G401 (cell line): ENCODE data around the gene SLIT3. TPM values are rescaled to one million over a fixed set of nuclear protein-coding genes. Genes with fewer than 3 reads are reported as not detected.
"Not testable (repeated sequence)": the region's sequence is repeated elsewhere in the genome, so short reads cannot be mapped to it uniquely, and the experiment has no call there.

ENCODE experiments used
- DNase-seq: peaks from one replicate; pipeline ENCODE4 v3.0.0-alpha.2; 2015; ENCODE audit warnings: low spot score
- in situ Hi-C: cut with HindIII; loops from 2 replicates; pipeline ENCODE4 v1.10.0; 2016; ENCODE audit warnings: low sequenced_read_pairs, mixed read lengths
- total RNA-seq: library from RNA; depleted of rRNA; stranded (reverse); fragments of >200 nt; shearing (Covaris generic); gene quantifications from 2 replicates; pipeline ENCODE4 v1.2.3, GENCODE V29; 2014

Gene SLIT3
- total RNA-seq, 1 experiment from 2014 or later = 0.03 TPM

DNA sequence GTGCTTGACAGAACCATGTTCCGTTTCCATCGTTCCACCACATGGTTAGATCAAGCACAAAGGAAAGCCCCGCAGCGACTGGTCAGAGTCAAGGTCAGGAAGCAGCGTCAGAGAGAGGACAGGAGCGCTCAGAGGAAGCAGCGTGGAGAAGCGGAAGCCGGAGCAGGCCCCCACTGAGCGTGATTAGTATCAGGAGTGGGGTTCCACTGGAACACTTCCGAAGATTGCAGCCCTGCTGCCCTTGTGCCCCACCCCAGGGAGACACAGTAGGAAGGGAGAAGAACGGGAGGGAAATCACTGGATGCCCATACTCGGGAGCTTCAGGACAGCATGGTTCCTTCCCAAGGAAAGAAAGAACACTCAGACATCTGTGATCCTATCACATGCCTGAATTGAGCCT, 532.8 kb downstream of the SLIT3 start:
- no peak for DNase-seq
- in situ Hi-C loops = no loop called here

DNA sequence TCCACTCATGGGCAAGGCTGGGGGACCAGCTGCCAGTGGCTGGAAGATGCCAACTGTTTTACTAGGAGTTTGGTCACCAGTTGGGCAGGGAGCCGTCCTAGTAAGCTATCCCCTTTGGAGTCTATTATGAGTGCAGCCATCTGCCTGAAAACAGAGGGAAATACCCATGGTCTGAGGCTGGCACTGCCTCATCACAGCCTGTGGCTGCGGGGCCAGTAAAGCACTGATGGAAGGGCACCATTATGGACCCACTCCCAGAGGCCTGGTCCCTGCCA, 534.6 kb downstream of the SLIT3 start:
- DNase-seq = peak; percentile 87
- in situ Hi-C loops = no loop called here

DNA sequence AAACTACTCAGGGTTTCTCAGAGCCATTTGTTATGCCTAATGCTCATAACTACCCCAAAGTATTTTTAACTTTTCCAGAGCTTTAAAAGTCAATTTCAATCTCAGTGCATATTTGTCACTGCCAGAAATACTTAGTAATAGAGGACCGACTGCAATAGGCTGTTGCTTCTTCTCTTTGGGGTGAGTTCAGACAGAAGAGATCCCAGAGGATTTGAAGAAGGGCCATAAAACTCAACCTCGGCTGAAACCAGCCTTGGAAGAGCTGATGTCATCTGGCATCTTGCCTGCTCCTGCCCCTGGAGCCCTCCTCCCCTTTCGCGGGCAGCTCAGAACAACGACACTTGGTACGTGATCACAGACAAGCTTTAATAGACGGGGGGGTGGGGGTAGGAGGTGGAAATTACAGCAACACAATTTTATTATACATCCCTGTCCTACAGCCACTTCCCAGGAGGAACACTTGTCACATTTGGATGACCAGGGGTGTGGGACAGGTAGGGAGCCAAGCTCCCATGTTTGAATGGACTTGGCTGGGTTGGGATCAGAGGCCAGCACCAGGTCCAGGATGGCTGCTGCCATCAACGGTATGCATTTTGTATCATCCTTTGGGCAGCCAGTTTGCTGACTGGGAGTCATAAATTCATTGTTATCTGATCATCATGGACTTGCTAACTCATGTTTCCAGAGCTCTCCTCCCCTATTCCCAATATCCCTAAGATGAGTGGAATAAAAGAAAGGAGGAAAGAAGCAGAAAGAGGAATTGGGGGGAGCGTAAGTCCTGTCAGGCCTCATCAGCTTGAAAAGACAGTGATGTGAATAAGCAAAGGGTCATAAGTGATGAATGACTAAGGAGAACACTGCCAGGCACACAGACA, 535.2 kb downstream of the SLIT3 start:
- DNase-seq = no peak
- in situ Hi-C loops = no loop called here

DNA sequence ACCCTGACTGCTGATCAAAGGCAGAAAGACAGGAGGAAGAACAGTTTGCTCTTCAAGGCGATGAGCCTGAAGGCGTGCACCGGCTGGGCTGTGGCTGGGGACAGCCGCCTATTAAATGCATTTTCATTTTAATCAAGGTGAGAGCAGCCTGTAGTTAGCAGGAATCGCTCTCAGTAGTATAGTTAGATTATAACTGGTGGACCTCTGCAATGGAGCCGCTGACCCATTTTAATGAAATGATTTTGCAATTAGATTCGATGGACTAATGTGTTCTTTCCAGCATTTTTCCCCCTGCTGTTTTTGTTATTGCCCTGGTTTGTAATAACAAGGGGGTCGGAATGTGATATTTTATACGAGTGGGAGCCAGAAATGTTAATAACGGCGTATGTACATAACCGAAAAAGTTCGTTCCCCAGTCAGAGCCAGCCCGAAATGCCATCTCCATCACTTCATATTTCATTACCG, 535.8 kb downstream of the SLIT3 start:
- in situ Hi-C loops = no loop called here
- DNase-seq = no peak

DNA sequence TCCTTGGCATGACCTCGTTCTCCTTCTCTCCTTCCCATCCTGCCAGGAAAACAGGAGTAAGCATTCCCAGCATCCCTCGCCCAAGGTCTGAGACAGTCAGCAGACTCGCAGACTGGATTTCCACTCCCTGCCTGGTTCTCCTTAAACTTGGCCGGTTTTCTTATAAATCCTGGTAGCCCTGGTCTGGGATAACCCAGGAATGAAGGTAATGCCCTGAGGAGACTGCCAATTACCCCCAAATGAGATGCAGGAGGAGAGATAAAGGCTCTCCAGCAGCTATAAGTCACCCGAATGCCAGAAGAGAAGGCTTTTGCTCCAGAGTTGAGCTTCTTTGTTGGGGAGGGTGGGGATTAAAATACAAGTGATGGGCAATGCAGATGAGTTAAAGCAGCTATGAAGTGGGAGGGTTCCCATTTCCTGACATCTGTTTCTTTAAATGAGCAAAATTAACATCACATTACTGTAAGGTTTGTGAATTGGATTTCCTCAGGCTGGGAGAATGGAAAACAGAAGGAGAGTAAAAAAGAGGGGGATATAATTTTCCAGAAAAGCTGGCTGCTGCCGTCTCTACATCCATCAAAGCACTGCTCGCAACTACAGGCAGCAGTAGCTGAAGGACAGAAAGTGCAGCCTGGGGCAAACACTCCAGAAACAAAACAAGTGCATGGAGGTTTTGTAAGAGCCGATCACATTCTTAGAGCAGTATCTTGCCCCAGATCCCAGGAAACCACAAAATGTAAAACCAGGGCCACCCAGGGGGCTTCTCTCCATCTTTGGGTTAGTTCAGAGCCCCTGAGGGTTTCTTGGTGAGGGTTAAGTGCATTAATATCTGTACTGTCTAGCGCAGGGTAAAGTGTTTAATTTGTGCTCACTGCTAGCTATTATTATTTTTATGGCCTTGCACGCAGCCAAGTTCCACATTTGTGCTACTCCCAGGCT, 544.2 kb downstream of the SLIT3 start:
- DNase-seq = peak; percentile 43
- in situ Hi-C loops = no loop called here

DNA sequence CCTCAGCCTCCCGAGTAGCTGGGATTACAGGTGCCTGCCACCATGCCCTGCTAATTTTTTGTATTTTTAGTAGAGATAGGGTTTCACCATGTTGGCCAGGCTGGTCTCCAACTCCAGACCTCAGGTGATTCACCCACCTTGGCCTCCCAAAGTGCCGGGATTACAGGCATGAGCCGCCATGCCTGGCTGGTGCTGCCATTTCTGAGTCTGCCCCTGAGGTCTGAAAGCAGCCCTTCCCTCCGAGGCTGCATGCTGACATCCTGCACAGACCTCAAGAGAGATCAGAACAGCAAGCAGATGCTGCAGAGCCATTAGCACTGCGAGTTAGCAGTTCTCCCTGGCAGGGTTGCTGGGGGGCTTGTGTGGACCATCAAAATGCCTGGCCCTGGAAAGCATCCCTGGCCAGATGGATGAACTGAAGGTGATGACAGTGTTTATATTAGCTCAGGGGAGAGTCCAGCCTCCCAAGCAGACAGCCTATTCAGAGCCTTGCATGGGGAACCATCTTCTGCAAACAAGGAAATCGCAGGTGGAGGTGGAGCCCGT, 545.3 kb downstream of the SLIT3 start:
- in situ Hi-C loops = no loop called here
- no peak for DNase-seq

DNA sequence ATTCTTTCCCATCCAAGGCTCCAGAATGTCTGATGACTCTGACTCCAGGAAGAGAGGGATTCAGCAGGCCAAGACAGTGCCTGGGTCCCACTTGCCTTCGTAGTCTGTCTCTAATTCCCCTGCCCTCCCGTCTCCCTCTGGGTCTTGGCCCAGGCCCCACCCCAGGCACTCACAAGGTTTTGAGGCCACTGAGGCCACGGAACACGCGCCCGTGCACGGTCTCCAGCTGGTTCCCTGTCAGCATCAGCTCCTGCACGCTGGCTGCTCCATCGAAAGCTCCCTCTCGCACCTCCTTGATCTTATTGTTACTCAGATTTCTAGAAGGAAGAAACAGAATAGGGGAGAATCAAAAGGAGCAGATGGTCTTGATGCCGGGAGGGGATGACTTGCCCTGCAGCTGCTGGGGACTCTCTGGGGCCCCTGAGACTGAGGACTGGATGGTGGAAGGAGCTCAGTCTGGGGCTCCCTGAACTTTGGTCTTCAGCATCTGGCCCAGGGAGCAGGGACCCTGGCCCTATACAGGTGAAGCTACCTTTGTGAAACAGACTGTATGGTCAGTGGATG, 547.2 kb downstream of the SLIT3 start:
- in situ Hi-C loops = no loop called here

DNA sequence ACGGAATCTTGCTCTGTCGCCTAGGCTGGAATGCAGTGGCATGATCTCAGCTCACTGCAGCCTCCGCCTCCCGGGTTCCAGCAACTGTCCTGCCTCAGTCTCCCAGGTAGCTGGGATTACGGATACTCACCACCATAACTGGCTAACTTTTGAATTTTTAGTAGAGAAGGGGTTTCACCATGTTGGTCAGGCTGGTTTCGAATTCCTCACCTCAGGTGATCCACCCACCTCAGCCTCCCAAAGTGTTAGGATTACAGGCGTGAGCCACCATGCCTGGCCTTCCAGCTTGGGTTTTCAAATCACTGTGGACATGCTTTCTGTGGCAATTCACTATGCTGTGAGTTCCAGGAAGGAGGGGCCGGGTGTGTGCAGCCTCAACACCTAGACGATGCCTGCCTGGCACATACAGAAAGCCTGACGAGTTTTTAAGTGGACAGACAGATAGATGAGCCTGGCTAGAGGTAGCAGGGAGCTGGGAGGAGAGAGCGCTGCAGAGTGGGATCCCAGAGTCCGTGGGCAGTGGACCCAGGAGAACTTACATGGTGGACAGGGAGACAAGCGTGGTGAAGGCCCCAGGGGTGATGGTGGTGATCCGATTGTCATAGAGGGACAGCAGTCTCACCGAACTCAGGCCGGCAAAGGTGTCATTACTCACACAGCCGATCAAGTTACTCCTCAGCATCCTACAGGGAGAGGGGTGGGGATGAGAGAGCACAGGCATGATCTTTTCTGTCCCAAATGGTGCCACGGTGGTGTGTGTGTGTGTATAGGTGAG, 548.3 kb downstream of the SLIT3 start:
- in situ Hi-C loops = no loop called here
- no peak for DNase-seq

More for the DNA sequence above, 547.2 kb downstream of the SLIT3 start:
- DNase-seq = no peak

DNA sequence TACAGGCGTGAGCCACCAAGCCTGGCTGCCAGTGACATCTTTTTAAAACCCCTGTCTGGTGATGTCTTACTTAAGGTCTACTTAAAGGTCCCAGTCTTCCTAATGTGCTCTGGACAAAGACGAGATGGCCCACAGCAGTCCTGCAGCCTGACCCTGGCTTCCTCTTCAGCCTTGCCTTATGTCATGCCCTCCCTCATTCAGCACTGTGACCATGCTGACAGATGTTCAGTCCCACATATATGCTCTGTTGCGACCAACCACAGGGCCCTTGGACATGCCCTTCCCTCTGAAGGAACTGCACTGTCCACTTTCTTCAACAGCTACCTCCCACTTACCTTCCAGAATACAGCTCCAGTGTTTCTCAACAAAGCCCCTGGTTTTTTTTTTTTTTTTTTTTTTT, 548.9 kb downstream of the SLIT3 start:
- in situ Hi-C loops = no loop called here
- no peak for DNase-seq

DNA sequence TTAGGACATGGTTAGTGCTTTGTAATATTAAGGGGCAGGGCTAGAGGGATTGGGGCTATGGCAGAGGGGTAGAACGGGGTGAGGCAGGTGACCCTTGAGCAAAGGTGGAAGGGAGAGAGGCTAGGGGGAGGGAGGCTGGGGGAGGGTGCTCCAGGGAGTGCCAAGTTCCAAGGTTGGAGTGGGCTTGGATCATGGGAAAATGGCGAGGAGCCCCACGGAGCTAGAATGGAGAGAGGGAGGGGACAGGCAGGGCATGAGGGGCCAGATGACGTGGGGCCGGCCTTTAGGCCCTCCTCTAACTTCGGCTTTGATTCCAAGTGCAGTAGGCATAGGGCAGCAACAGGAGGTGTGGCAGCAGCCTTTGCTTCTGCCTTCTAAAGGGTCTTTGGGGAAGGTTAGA, 550.0 kb downstream of the SLIT3 start:
- in situ Hi-C loops = no loop called here
- DNase-seq = no peak

DNA sequence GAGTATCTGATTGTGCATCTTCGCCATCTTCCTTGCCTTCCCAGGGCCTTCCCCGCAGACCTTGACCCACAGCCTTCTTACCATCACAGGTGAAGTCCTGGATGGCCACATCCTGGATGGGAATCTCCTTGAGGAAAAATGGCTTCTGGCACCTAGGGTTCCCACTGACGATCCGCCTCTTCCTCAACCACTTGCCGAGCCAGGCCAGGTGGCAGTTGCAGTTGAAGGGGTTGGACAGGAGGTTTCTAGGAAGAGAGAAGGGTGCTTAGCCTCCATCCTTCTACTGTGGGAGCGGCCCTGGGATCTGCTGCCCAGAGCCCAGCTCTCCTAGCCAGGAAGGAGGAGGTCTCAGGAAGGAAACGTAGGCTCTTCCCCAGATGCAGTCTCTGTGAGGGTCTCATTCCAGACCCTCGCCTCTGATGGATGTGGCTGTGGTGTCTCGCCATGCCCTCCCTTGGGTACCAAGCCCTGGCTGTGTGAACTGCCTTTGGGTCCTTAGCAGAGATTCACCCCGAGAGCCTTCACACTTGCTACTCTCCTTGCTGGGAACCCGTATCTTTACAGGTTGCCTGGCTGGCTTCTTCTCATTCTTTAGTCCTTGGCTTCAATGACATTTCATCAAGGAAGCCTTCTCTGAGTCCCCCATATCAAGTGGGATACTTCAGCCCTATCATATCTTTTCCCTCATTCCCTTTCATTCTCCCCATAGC, 551.4 kb downstream of the SLIT3 start:
- DNase-seq = no peak
- in situ Hi-C loops = no loop called here

DNA sequence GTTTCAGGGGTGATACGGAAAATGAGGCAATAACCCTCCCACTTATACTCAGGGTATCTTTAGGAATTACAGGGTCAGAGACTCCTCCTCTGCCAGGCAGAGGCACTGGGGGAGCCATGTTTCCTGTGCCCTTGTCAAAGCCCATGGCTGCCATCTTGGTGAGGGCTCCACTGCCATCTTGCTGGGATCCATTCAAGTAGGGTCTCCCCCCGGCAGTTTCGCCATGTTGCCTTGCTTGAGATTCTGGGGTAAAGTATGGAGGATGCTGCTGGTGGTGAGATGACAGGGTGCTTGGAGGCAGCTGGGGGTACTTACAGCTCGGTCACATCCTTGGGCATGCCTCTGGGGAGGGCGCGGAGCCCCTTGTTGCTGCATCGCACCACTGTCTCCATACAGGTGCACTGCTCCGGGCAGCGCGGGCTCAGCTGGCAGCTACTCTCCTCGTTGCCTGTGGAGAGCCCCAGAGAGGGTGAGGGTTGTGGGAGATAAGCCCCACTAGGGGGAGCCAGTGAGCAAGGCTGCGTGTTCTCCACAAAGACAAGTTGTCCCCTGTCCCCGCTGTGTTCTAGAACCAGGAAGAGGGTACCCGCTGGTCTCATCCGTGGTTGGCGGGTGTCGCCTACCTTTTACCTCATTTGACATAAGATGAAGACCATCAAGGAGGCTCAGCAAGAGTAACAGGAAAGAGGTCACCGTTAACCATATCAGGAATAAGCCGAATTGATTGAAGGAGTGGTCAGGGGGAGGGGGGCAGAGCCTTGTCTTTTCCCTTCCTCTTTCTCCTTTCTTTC, 552.8 kb downstream of the SLIT3 start:
- in situ Hi-C loops = no loop called here
- DNase-seq = peak; percentile 31

DNA sequence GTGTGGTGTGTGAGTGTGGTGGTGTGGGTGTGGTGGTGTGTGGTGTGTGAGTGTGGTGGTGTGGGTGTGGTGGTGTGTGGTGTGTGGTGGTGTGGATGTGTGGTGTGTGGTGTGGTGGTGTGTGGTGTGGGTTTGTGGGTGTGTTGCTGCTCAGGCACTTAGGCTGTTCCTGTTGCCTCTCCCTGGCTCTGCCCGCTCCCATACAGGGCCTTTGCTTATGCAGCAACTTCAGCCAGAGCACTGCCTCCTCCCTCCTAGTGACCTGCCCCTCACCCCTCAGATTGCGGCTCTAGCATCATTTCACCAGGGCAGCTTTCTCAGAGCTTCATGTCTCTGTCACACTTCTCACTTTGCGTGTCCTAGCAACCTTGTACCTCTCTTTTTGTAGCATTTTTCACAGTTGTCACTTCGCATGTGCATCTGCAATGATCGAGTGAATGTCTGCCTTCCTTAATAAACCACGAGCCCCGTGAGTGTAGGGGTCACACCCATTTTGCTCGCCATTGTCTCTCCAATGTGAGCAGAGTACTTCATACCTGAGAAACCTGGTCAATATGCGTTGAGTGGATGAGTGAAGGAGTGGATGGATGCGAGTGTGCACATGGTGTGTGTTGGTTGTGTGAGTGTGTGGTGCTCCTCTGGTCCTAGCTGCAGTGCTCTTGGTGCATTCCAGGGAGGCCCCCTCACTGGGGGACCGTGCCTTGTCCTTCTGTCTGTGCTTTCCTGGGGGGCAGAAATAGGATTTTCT, 553.9 kb downstream of the SLIT3 start:
- DNase-seq = no peak
- in situ Hi-C loops = no loop called here

DNA sequence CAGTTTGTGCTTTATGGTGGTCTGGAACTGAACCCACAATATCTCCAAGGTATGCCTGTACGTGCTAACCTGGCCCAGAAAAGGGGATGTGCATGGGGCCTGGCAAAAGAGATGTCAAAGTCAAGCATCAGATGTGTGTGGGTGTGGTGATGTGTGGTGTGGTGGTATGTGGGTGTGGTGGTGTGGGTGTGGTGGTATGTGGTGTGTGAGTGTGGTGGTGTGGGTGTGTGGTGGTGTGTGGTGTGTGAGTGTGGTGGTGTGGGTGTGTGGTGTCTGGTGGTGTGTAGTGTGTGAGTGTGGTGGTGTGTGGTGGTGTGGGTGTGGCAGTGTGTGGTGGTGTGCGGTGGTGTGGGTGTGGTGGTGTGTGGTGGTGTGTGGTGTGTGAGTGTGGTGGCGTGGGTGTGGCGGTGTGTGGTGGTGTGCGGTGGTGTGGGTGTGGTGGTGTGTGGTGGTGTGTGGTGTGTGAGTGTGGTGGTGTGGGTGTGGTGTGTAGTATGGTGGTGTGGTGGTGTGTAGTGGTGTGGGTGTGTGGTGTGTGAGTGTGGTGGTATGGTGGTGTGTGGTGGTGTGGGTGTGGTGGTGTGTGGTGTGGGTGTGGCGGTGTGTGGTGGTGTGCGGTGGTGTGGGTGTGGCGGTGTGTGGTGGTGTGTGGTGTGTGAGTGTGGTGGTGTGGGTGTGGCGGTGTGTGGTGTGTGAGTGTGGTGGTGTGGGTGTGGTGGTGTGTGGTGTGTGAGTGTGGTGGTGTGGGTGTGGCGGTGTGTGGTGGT, 554.6 kb downstream of the SLIT3 start:
- in situ Hi-C loops, DNase-seq: not testable (repeated sequence)

DNA sequence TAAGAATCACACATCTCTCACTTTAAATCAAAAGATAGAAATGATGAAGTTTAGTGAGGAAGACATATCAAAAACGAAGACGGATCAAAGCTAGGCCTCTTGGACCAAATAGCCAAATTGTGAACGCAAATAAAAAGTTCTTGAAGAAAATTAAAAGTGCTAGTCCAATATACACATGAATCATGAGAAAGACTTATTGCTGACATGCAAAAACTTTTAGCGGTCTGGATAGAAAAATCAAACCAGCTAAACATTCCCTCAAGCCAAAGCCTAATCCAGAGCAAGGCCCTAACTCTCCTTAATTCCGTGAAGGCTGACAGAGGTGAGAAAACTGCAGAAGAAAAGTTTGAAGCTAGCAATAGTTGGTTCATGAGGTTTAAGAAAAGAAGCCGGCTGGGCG, 557.3 kb downstream of the SLIT3 start:
- in situ Hi-C loops = no loop called here
- DNase-seq = no peak

DNA sequence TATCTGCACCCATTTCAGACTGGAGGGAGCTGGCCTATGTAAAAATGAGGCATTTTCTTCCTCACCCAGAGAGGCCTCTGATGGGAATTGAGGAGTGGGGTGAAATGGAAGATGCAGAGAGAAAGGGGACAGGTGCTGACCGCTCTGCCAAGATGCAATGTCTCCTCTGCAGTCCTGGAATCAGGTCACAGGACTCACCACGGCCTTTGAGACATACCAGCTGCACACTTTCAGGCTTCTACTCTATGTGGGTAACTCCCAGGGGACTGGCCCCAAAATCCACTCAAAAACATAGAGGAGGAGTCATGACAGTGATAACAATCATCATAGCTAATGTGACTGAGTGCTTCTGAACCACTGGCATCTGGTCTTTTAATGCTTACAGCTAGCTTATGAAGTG, 558.6 kb downstream of the SLIT3 start:
- DNase-seq, in situ Hi-C loops: not testable (repeated sequence)
